Heart left ventricle (tissue), 13 donors: ENCODE measurements around the gene DCAF10.

Source experiments
- POLR2A ChIP-seq, 2 donors: fragments of 450-650 bp; IDR thresholded peaks; one replicate each; pipeline ENCODE4 v1.6.1; 2017; ENCODE audit warnings: antibody characterized with exemption in 2 of 2, mild to moderate bottlenecking in 2 of 2, moderate library complexity in 2 of 2
- TF ChIP-seq, protein P1 (sequence below), 12 donors: fragments of 200-600 bp; sonication (generic) in 4 of 12; IDR thresholded peaks; one replicate each; pipeline versions ENCODE4 v1.5.0 to v1.8.0; 2018 to 2022; ENCODE audit warnings: antibody characterized with exemption in 12 of 12, mild to moderate bottlenecking in 5 of 12
- donor health status: ischemic (EF 13 %, LVEDD 7.1; RV severe dilation, severe dysfunction).
- donor health status: DM: no; HTN: yes; CAD: no.
- donor health status: DM: no; HTN: no; CAD: no.
- donor health status: ischemic (EF 25% LVEDD 6.9; RV normal size, moderate dysfunction).
- donor health status: ischemic (EF 25% LVEDD 5.7; RV mildly dilated, moderate dysfunction).
- donor health status: ischemic (EF 35%, LVEDD 5.7; RV mildly dilated, moderate dysfunction).
- donor health status: nonischemic (EF 11% LVEDD 7.7; RV severe dilation, severe dysfunction).
- donor health status: DM: yes; HTN: yes; CAD: no.
- donor health status: PGD.
- donor health status: ischemic (EF 29% LVEDD 5.4; RV normal size, mild dysfunction).
- donor health status: nonischemic (EF 23%, LVEDD 6.1; RV moderate dilation, normal function).

GRCh38 chr9:37899041-37899440, 98.4 kb downstream of the DCAF10 start:
- TF ChIP-seq, protein P1, sequence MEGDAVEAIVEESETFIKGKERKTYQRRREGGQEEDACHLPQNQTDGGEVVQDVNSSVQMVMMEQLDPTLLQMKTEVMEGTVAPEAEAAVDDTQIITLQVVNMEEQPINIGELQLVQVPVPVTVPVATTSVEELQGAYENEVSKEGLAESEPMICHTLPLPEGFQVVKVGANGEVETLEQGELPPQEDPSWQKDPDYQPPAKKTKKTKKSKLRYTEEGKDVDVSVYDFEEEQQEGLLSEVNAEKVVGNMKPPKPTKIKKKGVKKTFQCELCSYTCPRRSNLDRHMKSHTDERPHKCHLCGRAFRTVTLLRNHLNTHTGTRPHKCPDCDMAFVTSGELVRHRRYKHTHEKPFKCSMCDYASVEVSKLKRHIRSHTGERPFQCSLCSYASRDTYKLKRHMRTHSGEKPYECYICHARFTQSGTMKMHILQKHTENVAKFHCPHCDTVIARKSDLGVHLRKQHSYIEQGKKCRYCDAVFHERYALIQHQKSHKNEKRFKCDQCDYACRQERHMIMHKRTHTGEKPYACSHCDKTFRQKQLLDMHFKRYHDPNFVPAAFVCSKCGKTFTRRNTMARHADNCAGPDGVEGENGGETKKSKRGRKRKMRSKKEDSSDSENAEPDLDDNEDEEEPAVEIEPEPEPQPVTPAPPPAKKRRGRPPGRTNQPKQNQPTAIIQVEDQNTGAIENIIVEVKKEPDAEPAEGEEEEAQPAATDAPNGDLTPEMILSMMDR (IDR thresholded peaks at IDR 0.05), result no peak
- TF ChIP-seq POLR2A (IDR thresholded peaks at IDR 0.05), result no peak
